NT2/D1 (cell line): ENCODE data around the gene PYGO2.

Source experiments
- SUZ12 ChIP-seq: IDR thresholded peaks from 2 replicates; pipeline ENCODE4 v1.6.1; 2011; ENCODE audit not compliant: insufficient read length, insufficient read depth; ENCODE audit errors: extremely low read depth
- YY1 ChIP-seq: IDR thresholded peaks from 2 replicates; pipeline ENCODE4 v1.6.1; 2011; ENCODE audit not compliant: insufficient read length, insufficient read depth
- ZNF274 ChIP-seq: IDR thresholded peaks from 2 replicates; pipeline ENCODE4 v1.6.1; 2011; ENCODE audit warnings: mild to moderate bottlenecking, low read depth, low read length

DNA sequence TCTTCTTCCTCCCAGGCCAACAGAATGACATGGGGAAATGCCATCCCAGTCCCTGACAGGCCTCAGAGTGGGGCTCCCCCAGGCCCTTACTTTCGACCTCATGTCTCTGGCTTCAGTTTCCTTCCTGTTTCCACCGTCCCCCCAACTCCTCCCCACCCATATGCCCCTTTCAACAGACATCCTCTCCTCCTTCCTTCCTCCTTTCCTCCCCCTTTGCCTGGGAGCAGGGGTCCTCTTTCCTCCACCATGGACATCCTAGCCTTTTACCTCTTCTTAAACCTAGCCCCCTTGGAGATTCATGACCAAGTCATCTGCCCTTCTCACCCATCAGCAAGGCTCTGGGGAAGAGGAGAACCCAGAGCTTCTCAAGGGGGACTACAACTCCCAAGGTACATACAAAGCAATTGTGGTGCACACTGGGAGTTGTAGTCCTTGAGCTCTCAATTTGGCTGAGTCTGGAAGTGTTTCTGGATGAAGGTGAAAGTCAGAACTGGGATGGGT, 45.1 kb upstream of the PYGO2 start:
- TF ChIP-seq YY1 (no peak), ZNF274 (no peak), SUZ12 (no peak)
